Stimulated activated CD8-positive, alpha-beta memory T cell treated with anti-CD3 and anti-CD28 coated beads, Interleukin-7, amount 100 ng/mL, for 48 hours (primary cell): ENCODE data around the gene HBQ1.
"Not testable (repeated sequence)": the region's sequence is repeated elsewhere in the genome, so short reads cannot be mapped to it uniquely, and the experiment has no call there.

Experiments
- DNase-seq, 2 donors: peaks; one replicate each; pipeline ENCODE4 v3.0.0-alpha.2; 2020; ENCODE audit warnings: low read depth in 1 of 2; ENCODE audit errors: extremely low read depth in 1 of 2

Gene HBQ1

GRCh38 chr16:175011-175949, 5.0 kb upstream of the HBQ1 start:
- DNase-seq, result no peak

GRCh38 chr16:176006-176405, 4.3 kb upstream of the HBQ1 start:
- DNase-seq, result not testable (repeated sequence)

- DNase-seq, result not testable (repeated sequence)
Observed at GRCh38 chr16:176477-177382, 3.5 kb upstream of the HBQ1 start, which contains the start of gene HBA1. Gene HBA1, plus strand, starts transcription at chr16:176680. Its CDS starts 37 bp downstream, at chr16:176717.

- DNase-seq, result no peak
Observed at GRCh38 chr16:177394-177822, 2.9 kb upstream of the HBQ1 start.

GRCh38 chr16:177981-178667, 2.1 kb upstream of the HBQ1 start:
- DNase-seq, result no peak

- DNase-seq, result no peak
Observed at GRCh38 chr16:178668-179015, 1.6 kb upstream of the HBQ1 start.

GRCh38 chr16:179211-180092, 807 bp upstream of the HBQ1 start:
- DNase-seq, result no peak

- DNase-seq, result peak; percentile 60 to 67
Observed at GRCh38 chr16:180681-181564, 664 bp downstream of the HBQ1 start.

- no peak for DNase-seq
Observed at GRCh38 chr16:181565-182021, 1.3 kb downstream of the HBQ1 start.

- no peak for DNase-seq
Observed at GRCh38 chr16:183005-183404, 2.7 kb downstream of the HBQ1 start.

GRCh38 chr16:185213-185612, 5.0 kb downstream of the HBQ1 start:
- DNase-seq, result no peak

- DNase-seq, result no peak
Observed at GRCh38 chr16:185691-186090, 5.4 kb downstream of the HBQ1 start.

- no peak for DNase-seq
Observed at GRCh38 chr16:187330-187729, 7.1 kb downstream of the HBQ1 start.

GRCh38 chr16:188674-189073, 8.4 kb downstream of the HBQ1 start:
- DNase-seq, result no peak

GRCh38 chr16:189604-190186, 9.4 kb downstream of the HBQ1 start:
- no peak for DNase-seq

GRCh38 chr16:191831-192230, 11.6 kb downstream of the HBQ1 start:
- DNase-seq, result no peak

- no peak for DNase-seq
Observed at GRCh38 chr16:192686-193085, 12.4 kb downstream of the HBQ1 start.

- DNase-seq, result no peak
Observed at GRCh38 chr16:193441-193840, 13.2 kb downstream of the HBQ1 start.

- DNase-seq, result no peak
Observed at GRCh38 chr16:194516-194915, 14.3 kb downstream of the HBQ1 start.
